Skin of body (tissue), 3 donors: ENCODE data around the gene SRP68. TPM values are rescaled to one million over a fixed set of nuclear protein-coding genes. Genes with fewer than 3 reads are reported as not detected.

ENCODE experiments used
- DNase-seq: peaks from one replicate; lab custom pipeline; 2025; lab: John Stamatoyannopoulos, UW
- small RNA-seq: library from RNA; depleted of rRNA; stranded (forward); fragments of <200 nt; gene quantifications from one replicate; pipeline ENCODE3, GENCODE V24; 2014; ENCODE audit warnings: low replicate concordance
- total RNA-seq: library from RNA; depleted of rRNA; stranded (reverse); fragments of >200 nt; gene quantifications from one replicate; pipeline ENCODE4 v1.2.3, GENCODE V29; 2014

SRP68 gene
- total RNA-seq, 1 donor from 2014 or later = 48.8 TPM

DNA sequence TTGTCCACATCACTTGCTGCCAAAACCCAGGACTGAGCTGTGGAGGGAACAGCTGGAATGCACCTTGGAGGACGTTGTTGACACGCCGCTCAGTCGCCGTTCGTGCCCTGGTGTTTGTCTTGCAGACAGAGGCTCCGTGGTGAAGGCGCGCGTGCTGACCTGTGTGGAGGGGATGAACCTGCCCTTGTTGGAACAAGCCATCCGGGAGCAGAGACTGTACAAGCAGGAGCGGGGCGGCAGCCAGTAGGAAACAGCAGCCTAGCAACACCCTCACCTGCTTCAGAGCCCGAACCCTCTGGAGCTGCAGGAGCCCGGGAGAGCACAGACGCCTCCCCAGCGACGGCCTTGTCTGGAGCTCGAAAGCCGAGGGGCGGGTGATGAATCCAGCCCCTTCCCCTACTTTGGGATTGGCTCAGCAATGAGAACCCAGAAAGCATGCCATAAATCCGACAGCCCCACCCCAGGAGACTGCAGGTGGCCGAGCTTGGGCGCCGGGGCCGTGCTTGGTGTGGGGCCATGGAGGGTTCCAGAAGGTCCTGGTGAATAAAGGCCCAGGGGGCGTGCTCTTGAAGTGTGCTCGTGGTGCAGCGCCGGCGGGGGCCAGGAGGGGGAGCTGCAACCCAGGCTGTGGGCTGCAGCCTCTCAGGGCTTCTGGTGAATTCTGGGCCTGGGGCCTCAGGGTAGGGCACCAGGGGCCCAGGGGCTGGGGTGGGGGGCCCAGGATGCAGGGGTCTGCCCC, 72.1 kb downstream of the SRP68 start:
- no peak for DNase-seq

DNA sequence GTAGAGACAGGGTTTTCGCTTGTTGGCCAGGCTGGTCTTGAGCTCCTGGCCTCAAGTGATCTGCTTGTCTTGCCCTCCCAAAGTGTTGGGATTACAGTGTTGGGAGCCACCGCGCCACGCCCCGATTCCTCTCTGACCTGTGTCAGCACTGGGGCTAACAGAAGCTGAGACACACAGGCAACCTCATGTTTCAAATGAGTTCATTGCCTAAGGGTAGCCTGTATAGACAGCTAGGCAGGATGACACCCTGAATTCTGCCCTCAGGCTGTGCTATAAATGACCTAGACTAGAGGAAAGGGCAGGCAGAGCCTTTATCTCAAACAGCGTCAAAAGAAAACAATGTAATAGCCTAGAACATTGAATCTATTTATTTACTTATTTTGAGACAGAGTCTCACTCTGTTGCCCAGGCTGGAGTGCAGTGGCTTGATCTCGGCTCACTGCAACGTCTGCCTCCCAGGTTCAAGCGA, 74.0 kb downstream of the SRP68 start:
- no peak for DNase-seq

DNA sequence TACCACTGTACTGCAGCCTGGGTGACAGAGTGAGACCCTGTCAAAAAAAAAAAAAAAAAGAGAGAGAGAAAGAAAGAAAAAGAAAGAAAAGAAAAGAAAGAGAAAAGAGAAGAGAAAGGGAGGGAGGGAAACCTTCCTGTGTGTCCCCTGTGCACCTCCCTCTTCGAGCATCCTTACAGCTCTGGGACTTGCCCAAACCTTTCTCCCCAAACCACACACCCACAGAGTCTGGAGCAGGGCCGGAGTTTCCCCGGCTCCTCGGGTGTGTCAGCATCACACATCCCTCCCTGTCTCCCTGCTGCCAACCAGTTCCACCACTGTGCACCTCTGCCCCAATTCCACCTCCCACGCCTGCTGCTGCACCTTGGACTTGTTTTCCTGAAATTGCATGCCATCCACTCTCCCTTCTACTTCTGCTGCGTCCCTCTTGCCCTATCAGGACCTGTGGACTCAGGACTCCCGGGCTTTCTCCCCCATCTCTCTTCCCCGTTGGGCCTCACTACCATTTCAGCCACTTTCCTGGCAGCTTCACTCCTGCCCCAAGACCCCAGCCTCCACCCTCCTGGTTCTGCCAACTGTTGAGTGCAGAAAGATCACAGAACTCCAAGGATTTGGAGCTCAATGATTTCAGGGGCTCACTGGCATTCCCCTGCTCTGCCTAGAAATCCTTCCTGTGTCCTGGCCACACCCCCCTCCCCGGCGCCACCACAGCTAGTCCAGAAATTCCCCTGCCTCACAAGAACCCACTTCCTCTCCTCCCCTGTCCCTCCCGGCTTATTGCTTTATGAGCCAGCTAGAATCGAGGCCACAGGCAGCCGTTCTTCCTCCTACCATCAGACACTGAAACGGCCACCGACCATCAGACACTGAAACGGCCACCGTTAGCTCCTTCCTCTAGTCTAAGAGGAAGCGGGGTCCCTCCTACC, 75.4 kb downstream of the SRP68 start:
- no peak for DNase-seq

DNA sequence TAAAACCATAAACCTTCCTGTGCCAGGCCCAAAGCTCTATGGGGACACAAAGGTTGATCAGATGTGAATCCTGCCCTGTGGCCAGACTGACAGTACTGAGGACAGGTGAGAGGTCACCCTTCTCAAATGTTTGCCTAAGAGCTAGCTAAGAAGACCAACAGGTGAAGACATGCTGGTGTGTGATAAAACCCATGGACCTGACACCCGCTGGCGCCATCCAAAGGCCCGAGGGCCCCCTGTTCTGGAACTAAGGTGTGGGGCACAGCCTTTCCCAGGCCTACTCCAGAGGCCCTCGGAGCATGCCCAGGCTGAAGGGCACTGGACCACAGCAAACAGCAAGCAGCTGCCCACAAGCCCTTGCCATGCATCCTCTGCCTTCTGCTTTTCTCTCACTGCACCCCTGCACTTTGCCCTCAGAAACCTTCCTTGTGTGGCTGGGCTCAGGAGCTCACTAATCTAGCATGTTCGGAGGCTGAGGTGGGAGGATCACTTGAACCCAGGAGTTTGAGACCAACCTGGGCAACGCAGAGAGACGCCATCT, 76.9 kb downstream of the SRP68 start:
- DNase-seq = no peak

DNA sequence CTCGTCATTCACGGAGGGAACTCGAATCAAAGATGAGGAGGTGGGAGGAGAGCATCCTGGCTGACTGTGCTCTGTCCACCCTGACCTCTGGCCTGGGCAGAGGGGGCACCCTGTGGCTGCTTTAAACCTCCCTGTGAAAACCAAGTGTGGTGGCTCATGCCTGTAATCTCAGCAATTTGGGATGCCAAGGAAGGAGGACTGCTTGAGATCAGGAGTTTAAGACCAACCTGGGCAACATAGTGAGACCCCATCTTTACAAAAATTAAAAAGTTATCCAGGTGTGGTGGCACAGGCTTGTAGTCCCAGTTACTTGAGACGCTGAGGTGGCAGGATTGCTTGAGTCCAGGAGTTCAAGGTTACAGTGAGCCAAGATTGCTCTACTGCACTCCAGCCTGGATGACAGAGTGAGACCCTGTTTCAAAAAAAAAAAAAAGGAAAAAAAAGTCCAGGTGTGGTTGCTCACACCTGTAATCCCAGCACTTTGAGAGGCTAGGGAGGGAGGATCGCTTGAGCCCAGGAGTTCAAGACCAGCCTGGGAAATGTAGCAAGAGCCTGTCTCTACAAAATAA, 77.4 kb downstream of the SRP68 start:
- no peak for DNase-seq

DNA sequence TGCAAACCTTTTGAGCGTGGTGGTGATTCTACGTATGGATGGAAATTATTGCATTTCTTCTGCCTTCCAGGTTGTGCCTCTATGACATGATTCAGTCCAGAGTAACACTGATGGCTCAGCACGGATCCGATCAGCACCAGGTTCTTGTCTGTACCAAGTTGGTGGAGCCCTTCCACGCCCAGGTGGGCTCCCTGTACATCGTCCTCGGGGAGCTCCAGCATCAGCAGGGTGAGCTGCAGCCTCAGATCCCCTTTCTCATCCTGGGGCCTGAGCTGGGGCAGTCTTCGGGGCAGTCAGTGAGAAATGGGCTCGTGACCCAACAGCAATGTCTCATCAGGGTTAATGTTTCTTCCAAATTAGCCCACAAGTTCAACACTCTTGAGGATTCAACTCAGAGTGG, 80.9 kb downstream of the SRP68 start:
- DNase-seq = no peak

Small RNA genes within 50 kb of the gene (small RNA-seq; reads per million reads assigned to genes)
- gene MIR6868 = 0.33 reads per million, percentile 37 among the genes with 10 or more reads in this experiment

Other genes starting within 250 kb of the SRP68 start
- gene UNC13D, start 228.1 kb downstream of the SRP68 start, total RNA-seq = 8.5 TPM
- gene WBP2, start 217.2 kb downstream of the SRP68 start, total RNA-seq = 33.9 TPM
- 21.5 TPM for gene TRIM47, start 193.9 kb downstream of the SRP68 start, total RNA-seq
- 9.2 TPM for gene TRIM65, start 175.6 kb downstream of the SRP68 start, total RNA-seq
- 20.8 TPM for gene MRPL38, start 167.6 kb downstream of the SRP68 start, total RNA-seq
- 11.5 TPM for gene FBF1, start 131.5 kb downstream of the SRP68 start, total RNA-seq
- 57.9 TPM for gene ACOX1, start 93.4 kb downstream of the SRP68 start, total RNA-seq
- gene TEN1, start 93.3 kb downstream of the SRP68 start, total RNA-seq = 16.0 TPM
- gene CDK3, start 71.7 kb downstream of the SRP68 start, total RNA-seq = 7.6 TPM
- 43.7 TPM for gene EVPL, start 45.2 kb downstream of the SRP68 start, total RNA-seq
- gene GALR2, start 2.3 kb upstream of the SRP68 start, total RNA-seq = not detected
- gene ZACN, start 6.7 kb upstream of the SRP68 start, total RNA-seq = not detected
- 65.8 TPM for gene EXOC7, start 31.3 kb upstream of the SRP68 start, total RNA-seq
- gene FOXJ1, start 68.7 kb upstream of the SRP68 start, total RNA-seq = 0.30 TPM
- gene RNF157, start 168.0 kb upstream of the SRP68 start, total RNA-seq = 5.2 TPM
- 8.2 TPM for gene UBALD2, start 192.8 kb upstream of the SRP68 start, total RNA-seq
- gene QRICH2, start 235.8 kb upstream of the SRP68 start, total RNA-seq = 2.5 TPM